Suprapubic skin (tissue), 3 donors: ENCODE measurements around the gene EMD.

Experiments used
- CTCF ChIP-seq, 2 donors: fragments of 200-600 bp in 1 of 2; fragments of 450-650 bp in 1 of 2; sonication (generic) in 1 of 2; IDR thresholded peaks; one replicate each; pipeline ENCODE4 v1.5.1; 2016 to 2019; ENCODE audit warnings: antibody characterized with exemption in 2 of 2, mild to moderate bottlenecking in 1 of 2, moderate library complexity in 1 of 2
- EP300 ChIP-seq: sonication (generic); formaldehyde crosslinking; IDR thresholded peaks from one replicate; pipeline ENCODE4 v1.6.1; 2017; ENCODE audit warnings: antibody characterized with exemption

- TF ChIP-seq CTCF (IDR thresholded peaks at IDR 0.05) (no peak), EP300 (no peak)
These were observed 4.0 kb upstream of the EMD start for GRCh38 chrX:154375156-154375504.
